NCI-H2029 (cell line): Measurements from ENCODE around the gene CCDC6.
"Not testable (repeated sequence)": the region's sequence is repeated elsewhere in the genome, so short reads cannot be mapped to it uniquely, and the experiment has no call there.

Experiments
- DNase-seq: peaks from one replicate; lab custom pipeline; 2025; lab: John Stamatoyannopoulos, UW

The CCDC6 gene

GRCh38 chr10:59905731-59906416 lies 482 bp downstream of the CCDC6 start:
- DNase-seq = no peak

- DNase-seq = peak; percentile 6
Measured at GRCh38 chr10:59905066-59905730, 1.2 kb downstream of the CCDC6 start.

GRCh38 chr10:59904426-59905065 lies 1.8 kb downstream of the CCDC6 start:
- DNase-seq = no peak

GRCh38 chr10:59903871-59904270 lies 2.5 kb downstream of the CCDC6 start:
- no peak for DNase-seq

GRCh38 chr10:59902016-59902415 lies 4.3 kb downstream of the CCDC6 start:
- no peak for DNase-seq

GRCh38 chr10:59901470-59901869 lies 4.9 kb downstream of the CCDC6 start:
- DNase-seq = no peak

- DNase-seq = no peak
Measured at GRCh38 chr10:59900048-59900727, 6.2 kb downstream of the CCDC6 start.

GRCh38 chr10:59898125-59898835 lies 8.1 kb downstream of the CCDC6 start:
- DNase-seq = no peak

GRCh38 chr10:59896191-59896590 lies 10.2 kb downstream of the CCDC6 start:
- peak; percentile 17 for DNase-seq

- no peak for DNase-seq
Measured at GRCh38 chr10:59895629-59896116, 10.7 kb downstream of the CCDC6 start.

GRCh38 chr10:59894114-59894513 lies 12.2 kb downstream of the CCDC6 start:
- no peak for DNase-seq

- no peak for DNase-seq
Measured at GRCh38 chr10:59892697-59893096, 13.7 kb downstream of the CCDC6 start.

GRCh38 chr10:59891936-59892335 lies 14.4 kb downstream of the CCDC6 start:
- no peak for DNase-seq

- no peak for DNase-seq
Measured at GRCh38 chr10:59891349-59891748, 15.0 kb downstream of the CCDC6 start.

GRCh38 chr10:59888781-59889435 lies 17.4 kb downstream of the CCDC6 start:
- DNase-seq = no peak

- DNase-seq = no peak
Measured at GRCh38 chr10:59887972-59888640, 18.2 kb downstream of the CCDC6 start.

- peak; percentile 12 for DNase-seq
Measured at GRCh38 chr10:59887006-59887405, 19.4 kb downstream of the CCDC6 start.

- no peak for DNase-seq
Measured at GRCh38 chr10:59885430-59886134, 20.8 kb downstream of the CCDC6 start.

- DNase-seq = not testable (repeated sequence)
Measured at GRCh38 chr10:59884893-59885292, 21.5 kb downstream of the CCDC6 start.

GRCh38 chr10:59881640-59882039 lies 24.7 kb downstream of the CCDC6 start:
- DNase-seq = no peak
